NB4 (cell line): ENCODE data around the gene MYO1E.
"Not testable (repeated sequence)": the region's sequence is repeated elsewhere in the genome, so short reads cannot be mapped to it uniquely, and the experiment has no call there.

Experiments used
- DNase-seq: peaks from one replicate; pipeline ENCODE4 v3.0.0; 2010; ENCODE audit warnings: low read depth
- H3K4me3 ChIP-seq: one replicate; pipeline ENCODE4 v1.5.1; 2011; ENCODE audit warnings: mild to moderate bottlenecking, low read depth, low read length, moderate library complexity
- MYC ChIP-seq: IDR thresholded peaks from 2 replicates; pipeline ENCODE4 v1.6.1; 2011; ENCODE audit warnings: low read depth, low read length
- POLR2A ChIP-seq: IDR thresholded peaks from 2 replicates; pipeline ENCODE4 v1.6.1; 2011; ENCODE audit warnings: mild to moderate bottlenecking; ENCODE audit not compliant: insufficient read length; ENCODE audit errors: extremely low read depth
- TF ChIP-seq, protein P1 (sequence below): IDR thresholded peaks from one replicate; pipeline ENCODE4 v1.5.1; 2012; ENCODE audit warnings: low read depth, low read length
- TF ChIP-seq, protein P2 (sequence below): IDR thresholded peaks from 2 replicates; pipeline ENCODE4 v1.6.1; 2011; ENCODE audit warnings: low read depth, low read length

The MYO1E gene

DNA sequence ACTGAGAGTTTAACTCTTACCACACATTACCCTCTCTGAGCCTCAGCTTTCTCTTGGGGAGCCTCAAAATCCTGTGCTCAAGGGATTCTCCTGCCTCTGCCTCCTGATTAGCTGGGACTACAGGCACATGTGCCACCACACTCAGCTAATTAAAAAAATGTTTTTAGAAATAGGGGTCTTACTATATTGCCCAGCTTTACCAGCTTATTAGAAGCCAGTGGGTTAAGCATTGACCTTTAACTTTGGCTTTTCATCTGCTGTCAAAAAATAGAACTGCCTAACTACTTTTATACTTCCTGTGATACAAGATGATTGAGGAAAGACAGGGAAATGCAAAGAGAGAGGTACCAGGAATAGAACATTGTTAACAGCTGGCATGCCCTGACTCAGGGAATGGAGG is 27.3 kb downstream of the MYO1E start:
- TF ChIP-seq MYC (no peak), POLR2A (no peak)
- TF ChIP-seq, protein P1, sequence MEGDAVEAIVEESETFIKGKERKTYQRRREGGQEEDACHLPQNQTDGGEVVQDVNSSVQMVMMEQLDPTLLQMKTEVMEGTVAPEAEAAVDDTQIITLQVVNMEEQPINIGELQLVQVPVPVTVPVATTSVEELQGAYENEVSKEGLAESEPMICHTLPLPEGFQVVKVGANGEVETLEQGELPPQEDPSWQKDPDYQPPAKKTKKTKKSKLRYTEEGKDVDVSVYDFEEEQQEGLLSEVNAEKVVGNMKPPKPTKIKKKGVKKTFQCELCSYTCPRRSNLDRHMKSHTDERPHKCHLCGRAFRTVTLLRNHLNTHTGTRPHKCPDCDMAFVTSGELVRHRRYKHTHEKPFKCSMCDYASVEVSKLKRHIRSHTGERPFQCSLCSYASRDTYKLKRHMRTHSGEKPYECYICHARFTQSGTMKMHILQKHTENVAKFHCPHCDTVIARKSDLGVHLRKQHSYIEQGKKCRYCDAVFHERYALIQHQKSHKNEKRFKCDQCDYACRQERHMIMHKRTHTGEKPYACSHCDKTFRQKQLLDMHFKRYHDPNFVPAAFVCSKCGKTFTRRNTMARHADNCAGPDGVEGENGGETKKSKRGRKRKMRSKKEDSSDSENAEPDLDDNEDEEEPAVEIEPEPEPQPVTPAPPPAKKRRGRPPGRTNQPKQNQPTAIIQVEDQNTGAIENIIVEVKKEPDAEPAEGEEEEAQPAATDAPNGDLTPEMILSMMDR = no peak
- TF ChIP-seq, protein P2, sequence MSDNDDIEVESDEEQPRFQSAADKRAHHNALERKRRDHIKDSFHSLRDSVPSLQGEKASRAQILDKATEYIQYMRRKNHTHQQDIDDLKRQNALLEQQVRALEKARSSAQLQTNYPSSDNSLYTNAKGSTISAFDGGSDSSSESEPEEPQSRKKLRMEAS = no peak
- no peak overlapping the region for H3K4me3 ChIP-seq
- DNase-seq = no peak

DNA sequence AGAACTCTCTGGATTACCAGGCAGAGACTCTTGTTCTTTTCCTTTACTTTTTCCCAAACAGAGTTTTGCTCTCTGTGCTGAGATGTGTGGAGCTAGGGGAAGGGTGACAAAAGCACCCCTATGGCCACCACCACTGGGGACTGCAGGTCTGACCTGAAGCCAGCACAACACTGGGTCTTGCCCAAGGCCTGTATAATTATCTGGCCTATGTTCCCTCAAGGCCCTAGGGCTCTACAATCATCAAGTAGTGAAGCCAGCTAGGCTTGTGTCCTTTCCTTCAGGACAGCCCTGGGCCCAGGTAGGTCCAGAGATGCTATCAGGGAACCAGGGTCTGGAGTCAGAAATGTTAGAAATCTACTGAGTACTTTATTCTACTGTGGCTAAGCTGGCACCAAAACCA is 28.4 kb downstream of the MYO1E start:
- H3K4me3 ChIP-seq = no peak overlapping the region
- TF ChIP-seq MYC (no peak), POLR2A (no peak)
- TF ChIP-seq, protein P1 = no peak
- TF ChIP-seq, protein P2 = no peak

DNA sequence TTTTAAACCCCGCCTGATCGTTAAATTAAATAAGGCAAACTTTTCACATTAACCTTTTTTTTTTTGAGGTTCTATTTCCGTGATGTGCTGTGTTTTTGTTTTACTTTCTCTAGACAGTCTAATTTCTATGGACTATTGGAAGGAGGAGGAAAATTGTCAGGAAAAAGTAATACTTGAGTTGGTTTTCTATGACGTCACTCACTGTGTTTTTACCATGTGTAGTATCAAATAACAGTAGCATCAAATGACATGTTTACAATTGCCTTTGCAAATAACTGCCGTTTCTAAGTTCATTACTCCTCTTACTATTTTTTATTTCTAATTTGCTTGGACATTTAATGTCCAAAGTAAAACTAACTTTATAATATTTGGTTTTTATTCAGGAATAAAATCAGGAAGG is 32.3 kb downstream of the MYO1E start:
- DNase-seq = no peak
- TF ChIP-seq, protein P1 = no peak
- TF ChIP-seq MYC (no peak), POLR2A (no peak)
- TF ChIP-seq, protein P2 = no peak
- H3K4me3 ChIP-seq = no peak overlapping the region

More for the DNA sequence above, 28.4 kb downstream of the MYO1E start:
- no peak for DNase-seq

DNA sequence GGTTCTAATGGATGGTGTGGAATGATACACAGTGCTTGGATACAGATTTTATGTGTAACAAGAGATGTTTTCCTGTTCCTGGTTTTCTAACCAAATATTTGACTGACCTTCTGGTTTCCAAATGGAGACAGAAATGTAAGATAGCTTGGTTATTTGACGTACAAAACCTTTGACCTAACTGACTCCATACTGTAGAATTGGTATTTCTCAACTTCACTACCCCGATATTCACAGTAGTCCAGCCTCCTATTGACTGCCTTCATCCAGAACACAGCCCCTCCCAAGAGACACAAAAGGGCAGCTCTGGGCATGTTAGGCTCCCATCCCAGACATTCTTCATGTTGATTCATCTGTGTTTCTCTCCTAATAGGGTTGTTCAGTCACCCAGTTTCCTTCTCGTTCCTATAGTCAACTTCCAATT is 33.4 kb downstream of the MYO1E start:
- DNase-seq = no peak
- TF ChIP-seq, protein P1 = no peak
- TF ChIP-seq, protein P2 = no peak
- TF ChIP-seq POLR2A (no peak), MYC (no peak)
- no peak overlapping the region for H3K4me3 ChIP-seq

DNA sequence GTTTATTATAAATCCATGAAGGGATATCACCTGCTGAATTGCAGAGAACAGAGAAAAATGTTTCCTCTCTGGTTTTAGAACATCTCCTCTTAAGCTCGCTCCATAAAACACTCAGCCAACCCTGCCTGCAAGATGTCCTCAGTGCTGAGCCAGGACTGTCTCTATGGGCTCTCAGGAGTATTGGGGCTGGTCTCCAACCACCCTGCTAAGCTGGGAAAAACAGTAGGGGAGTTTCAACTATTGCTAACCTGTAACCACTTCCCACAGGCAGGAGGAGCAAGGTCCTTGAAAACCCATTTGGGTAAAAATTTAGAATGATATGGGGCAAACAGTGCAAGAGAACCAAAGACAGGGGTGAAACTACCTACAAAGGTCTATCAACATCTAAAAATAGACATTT is 34.3 kb downstream of the MYO1E start:
- no peak for DNase-seq
- H3K4me3 ChIP-seq = no peak overlapping the region
- TF ChIP-seq MYC (no peak), POLR2A (no peak)
- TF ChIP-seq, protein P1 = no peak
- TF ChIP-seq, protein P2 = no peak

DNA sequence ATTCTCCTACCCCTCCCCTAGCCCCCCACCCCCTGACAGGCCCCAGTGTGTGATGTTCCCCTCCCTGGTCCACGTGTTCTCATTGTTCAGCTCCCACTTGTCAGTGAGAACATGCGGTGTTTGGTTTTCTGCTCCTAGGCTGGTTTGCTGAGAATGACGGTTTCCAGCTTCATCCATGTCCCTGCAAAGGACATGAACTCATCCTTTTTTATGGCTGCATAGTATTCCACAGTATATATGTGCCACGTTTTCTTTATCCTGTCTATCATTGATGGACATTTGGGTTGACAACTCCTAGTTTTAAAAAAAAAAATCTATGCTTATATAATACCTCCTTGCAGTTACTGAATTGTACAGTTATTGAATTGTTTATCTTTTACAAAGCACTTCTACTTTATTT is 35.9 kb downstream of the MYO1E start:
- DNase-seq, H3K4me3 ChIP-seq: not testable (repeated sequence)
